C4-2B (cell line): ENCODE measurements around the gene SLC22A16.

Source experiments
- H3K27ac ChIP-seq: fragments of 450-650 bp; 2 replicates; pipeline ENCODE4 v1.5.1; 2017
- CTCF ChIP-seq: fragments of 450-650 bp; conservative IDR thresholded peaks from 2 replicates; pipeline ENCODE4 v1.5.1; 2017; ENCODE audit warnings: mild to moderate bottlenecking
- ZFX ChIP-seq: fragments of 450-650 bp; IDR thresholded peaks from 2 replicates; pipeline ENCODE4 v1.6.1; 2017

The SLC22A16 gene

GRCh38 chr6:110412360-110412759 lies 64.1 kb downstream of the SLC22A16 start:
- no peak overlapping the region for H3K27ac ChIP-seq
- TF ChIP-seq CTCF (no peak), ZFX (no peak)

GRCh38 chr6:110410511-110410910 lies 65.9 kb downstream of the SLC22A16 start:
- H3K27ac ChIP-seq: no peak overlapping the region
- TF ChIP-seq ZFX (no peak), CTCF (no peak)

- no peak for TF ChIP-seq ZFX
- no peak for TF ChIP-seq CTCF
- H3K27ac ChIP-seq: no peak overlapping the region
Measured at GRCh38 chr6:110409794-110410193, 66.6 kb downstream of the SLC22A16 start.

GRCh38 chr6:110408901-110409300 lies 67.5 kb downstream of the SLC22A16 start:
- H3K27ac ChIP-seq: no peak overlapping the region
- TF ChIP-seq CTCF: no peak
- TF ChIP-seq ZFX: no peak

- no peak overlapping the region for H3K27ac ChIP-seq
Measured at GRCh38 chr6:110404607-110405006, 71.8 kb downstream of the SLC22A16 start.

GRCh38 chr6:110401585-110402176 lies 74.7 kb downstream of the SLC22A16 start:
- H3K27ac ChIP-seq: no peak overlapping the region
- no peak for TF ChIP-seq ZFX
- TF ChIP-seq CTCF: no peak

More at GRCh38 chr6:110404607-110405006, 71.8 kb downstream of the SLC22A16 start:
- TF ChIP-seq CTCF (no peak), ZFX (no peak)

GRCh38 chr6:110400208-110400607 lies 76.2 kb downstream of the SLC22A16 start:
- no peak for TF ChIP-seq ZFX
- TF ChIP-seq CTCF: no peak
- no peak overlapping the region for H3K27ac ChIP-seq
